ENCODE data around the gene LTB4R2.

DNA sequence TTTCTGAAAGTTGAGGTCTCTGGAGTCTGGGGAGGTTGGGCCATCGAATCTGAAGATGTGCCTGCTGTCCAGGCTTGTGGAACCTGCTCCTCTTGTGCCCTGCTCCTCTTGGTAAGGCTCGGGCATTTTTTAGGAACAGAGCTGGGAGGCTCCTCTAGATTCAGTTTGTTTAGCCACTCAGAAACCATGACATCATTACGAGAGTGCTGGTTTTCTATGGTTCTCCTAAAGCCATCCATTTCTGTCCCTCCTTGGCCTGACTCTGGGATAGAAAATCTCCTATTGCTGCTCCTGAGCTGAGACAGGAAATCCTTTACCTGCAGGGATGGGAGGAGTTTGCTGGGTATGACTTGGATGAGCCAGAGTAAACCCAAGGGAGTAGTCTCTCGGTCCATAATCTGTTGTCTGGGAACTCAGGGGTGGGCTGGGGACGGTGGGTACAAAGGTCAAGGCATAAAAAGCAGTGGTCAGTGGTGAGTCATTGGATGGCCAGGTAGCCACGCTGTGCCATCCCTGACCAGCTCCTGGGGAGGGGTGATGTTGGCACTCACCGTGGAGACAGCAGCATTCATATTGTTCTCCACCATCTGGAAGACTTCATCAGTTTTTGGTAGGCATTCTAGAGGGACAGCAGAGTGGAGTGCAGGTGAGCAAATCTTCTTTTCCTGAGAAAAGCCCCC lies 27.3 kb downstream of the LTB4R2 start:
- TF ChIP-seq, protein P1, sequence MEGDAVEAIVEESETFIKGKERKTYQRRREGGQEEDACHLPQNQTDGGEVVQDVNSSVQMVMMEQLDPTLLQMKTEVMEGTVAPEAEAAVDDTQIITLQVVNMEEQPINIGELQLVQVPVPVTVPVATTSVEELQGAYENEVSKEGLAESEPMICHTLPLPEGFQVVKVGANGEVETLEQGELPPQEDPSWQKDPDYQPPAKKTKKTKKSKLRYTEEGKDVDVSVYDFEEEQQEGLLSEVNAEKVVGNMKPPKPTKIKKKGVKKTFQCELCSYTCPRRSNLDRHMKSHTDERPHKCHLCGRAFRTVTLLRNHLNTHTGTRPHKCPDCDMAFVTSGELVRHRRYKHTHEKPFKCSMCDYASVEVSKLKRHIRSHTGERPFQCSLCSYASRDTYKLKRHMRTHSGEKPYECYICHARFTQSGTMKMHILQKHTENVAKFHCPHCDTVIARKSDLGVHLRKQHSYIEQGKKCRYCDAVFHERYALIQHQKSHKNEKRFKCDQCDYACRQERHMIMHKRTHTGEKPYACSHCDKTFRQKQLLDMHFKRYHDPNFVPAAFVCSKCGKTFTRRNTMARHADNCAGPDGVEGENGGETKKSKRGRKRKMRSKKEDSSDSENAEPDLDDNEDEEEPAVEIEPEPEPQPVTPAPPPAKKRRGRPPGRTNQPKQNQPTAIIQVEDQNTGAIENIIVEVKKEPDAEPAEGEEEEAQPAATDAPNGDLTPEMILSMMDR (conservative IDR thresholded peaks at IDR 0.05; ENCODE audit: low read length), result no peak
- TF ChIP-seq EZH2phosphoT487 (IDR thresholded peaks at IDR 0.05; ENCODE audit: borderline replicate concordance, low read depth, low read length), result no peak

All from OCI-LY7 (cell line).